SK-N-SH (cell line): ENCODE measurements around the gene PLOD2. TPM values are rescaled to one million over a fixed set of nuclear protein-coding genes. Genes with fewer than 3 reads are reported as not detected.

ENCODE experiments used
- CTCF ChIA-PET: fragments of 300-600, 350-600 bp; formaldehyde crosslinking; extraction: SDS; loops from one replicate; lab custom pipeline; 2021; lab: Yijun Ruan, JAX
- POLR2A ChIA-PET: fragments of 350-600 bp; sonication (Branson Sonifier 250); formaldehyde crosslinking; extraction: SDS; loops from one replicate; lab custom pipeline; 2020; ENCODE audit warnings: antibody characterized with exemption, inconsistent platforms; lab: Yijun Ruan, JAX
- DNase-seq: peaks from one replicate; pipeline ENCODE4 v3.0.0; 2012
- H2AFZ ChIP-seq: fragments of 200-600 bp; sonication (generic); 2 replicates; pipeline ENCODE4 v1.8.1; 2016; ENCODE audit warnings: antibody characterized with exemption, mild to moderate bottlenecking, low read depth
- H3F3A ChIP-seq: fragments of 200-600 bp; sonication (generic); replicated peaks from 2 replicates; pipeline ENCODE3; 2016; ENCODE audit warnings: antibody characterized with exemption, mild to moderate bottlenecking; ENCODE audit not compliant: insufficient read depth
- H3K27ac ChIP-seq, 2 experiments: fragments of 200-500 bp in 1 of 2; fragments of 200-600 bp in 1 of 2; sonication (Bioruptor generic) in 1 of 2; sonication (generic), shearing (Covaris generic) in 1 of 2; 2 replicates each; pipeline versions ENCODE4 v1.5.1 to v1.6.1; 2014 to 2016; ENCODE audit warnings: low read depth in 2 of 2, inconsistent platforms in 1 of 2, low read length in 1 of 2, mild to moderate bottlenecking in 1 of 2, mixed read lengths in 1 of 2
- H3K27me3 ChIP-seq: fragments of 200-600 bp; sonication (generic), shearing (Covaris generic); 2 replicates; pipeline ENCODE4 v1.6.1; 2016; ENCODE audit warnings: mixed run types; ENCODE audit not compliant: insufficient read depth
- H3K36me3 ChIP-seq, 2 experiments: fragments of 200-500 bp in 1 of 2; fragments of 200-600 bp in 1 of 2; sonication (Bioruptor generic) in 1 of 2; sonication (generic) in 1 of 2; replicated peaks in 1 of 2; 2 replicates each; pipeline versions ENCODE3 to v1.5.1; 2014 to 2016; ENCODE audit warnings: low read length in 1 of 2, mild to moderate bottlenecking in 1 of 2; ENCODE audit not compliant: insufficient read depth in 2 of 2, control insufficient read depth in 1 of 2
- H3K4me1 ChIP-seq, 2 experiments: fragments of 200-500 bp in 1 of 2; fragments of 200-600 bp in 1 of 2; sonication (Bioruptor generic) in 1 of 2; sonication (generic), shearing (Covaris generic) in 1 of 2; 2 replicates each; pipeline versions ENCODE4 v1.5.1 to v1.6.1; 2014 to 2016; ENCODE audit warnings: low read depth in 1 of 2, low read length in 1 of 2, mixed run types in 1 of 2; ENCODE audit not compliant: insufficient read depth in 2 of 2, control insufficient read depth in 1 of 2
- H3K4me2 ChIP-seq: fragments of 200-600 bp; sonication (generic), shearing (Covaris generic); 2 replicates; pipeline ENCODE4 v1.6.1; 2017; ENCODE audit warnings: mixed run types
- H3K4me3 ChIP-seq, 2 experiments: fragments of 200-500 bp in 1 of 2; fragments of 200-600 bp in 1 of 2; sonication (Bioruptor generic) in 1 of 2; sonication (generic), shearing (Covaris generic) in 1 of 2; 2 replicates each; pipeline versions ENCODE4 v1.5.1 to v1.8.1; 2014 to 2016; ENCODE audit warnings: low read depth in 2 of 2, inconsistent platforms in 1 of 2, low read length in 1 of 2, mild to moderate bottlenecking in 1 of 2, mixed read lengths in 1 of 2, moderate library complexity in 1 of 2
- H3K79me2 ChIP-seq: fragments of 200-600 bp; sonication (generic); 2 replicates; pipeline ENCODE4 v1.8.1; 2017; ENCODE audit warnings: mild to moderate bottlenecking; ENCODE audit not compliant: insufficient read depth
- H3K9ac ChIP-seq: fragments of 200-600 bp; sonication (generic); 2 replicates; pipeline ENCODE4 v1.6.1; 2017; ENCODE audit warnings: mixed run types
- H3K9me2 ChIP-seq: fragments of 200-600 bp; sonication (generic); 2 replicates; pipeline ENCODE4 v1.6.1; 2017; ENCODE audit warnings: mixed run types
- H3K9me3 ChIP-seq: fragments of 200-600 bp; sonication (generic); 2 replicates; pipeline ENCODE4 v1.6.1; 2017; ENCODE audit warnings: mixed run types, mild to moderate bottlenecking, moderate library complexity
- H4K20me1 ChIP-seq: fragments of 200-600 bp; sonication (generic); 2 replicates; pipeline ENCODE4 v1.6.1; 2017; ENCODE audit warnings: mild to moderate bottlenecking, mixed run types; ENCODE audit not compliant: insufficient read depth
- FOXJ3 ChIP-seq: sonication (generic); formaldehyde crosslinking; IDR thresholded peaks from 2 replicates; pipeline ENCODE4 v1.5.1; 2020; ENCODE audit warnings: mild to moderate bottlenecking, missing genetic modification reagents
- FOXM1 ChIP-seq: IDR thresholded peaks from 2 replicates; pipeline ENCODE4 v1.4.0; 2012; ENCODE audit warnings: low read depth, mild to moderate bottlenecking
- GABPA ChIP-seq: IDR thresholded peaks from 2 replicates; pipeline ENCODE4 v1.4.0; 2012; ENCODE audit warnings: low read depth, mild to moderate bottlenecking
- NFIC ChIP-seq: IDR thresholded peaks from 2 replicates; pipeline ENCODE4 v1.4.0; 2012; ENCODE audit warnings: borderline replicate concordance
- NRF1 ChIP-seq: IDR thresholded peaks from 2 replicates; pipeline ENCODE4 v1.6.1; 2012; ENCODE audit warnings: low read depth, mild to moderate bottlenecking, low read length
- PBX3 ChIP-seq: IDR thresholded peaks from 2 replicates; pipeline ENCODE4; 2012
- RCOR1 ChIP-seq: fragments of 150-350 bp; IDR thresholded peaks from 2 replicates; pipeline ENCODE4 v1.6.1; 2017; ENCODE audit warnings: antibody characterized with exemption, low read length
- RFX5 ChIP-seq: IDR thresholded peaks from 2 replicates; pipeline ENCODE4 v1.6.1; 2012; ENCODE audit warnings: mild to moderate bottlenecking, improper control_type of control experiment, low read length
- SIN3A ChIP-seq: IDR thresholded peaks from 2 replicates; pipeline ENCODE4 v1.6.1; 2012; ENCODE audit warnings: low read depth, mild to moderate bottlenecking, low read length, moderate library complexity, borderline replicate concordance
- TAF1 ChIP-seq: IDR thresholded peaks from 2 replicates; pipeline ENCODE4 v1.6.1; 2012; ENCODE audit warnings: low read depth, mild to moderate bottlenecking, low read length, moderate library complexity, borderline replicate concordance
- TCF12 ChIP-seq: IDR thresholded peaks from 2 replicates; pipeline ENCODE4 v1.4.0; 2012
- TEAD4 ChIP-seq: IDR thresholded peaks from 2 replicates; pipeline ENCODE4 v1.4.0; 2012; ENCODE audit warnings: mild to moderate bottlenecking, borderline replicate concordance; ENCODE audit not compliant: insufficient read depth
- USF2 ChIP-seq: fragments of 150-350 bp; IDR thresholded peaks from 2 replicates; pipeline ENCODE4 v1.6.1; 2017; ENCODE audit warnings: antibody characterized with exemption, low read length, low read depth, borderline replicate concordance
- ZBTB33 ChIP-seq: IDR thresholded peaks from 2 replicates; pipeline ENCODE4 v1.4.0; 2012; ENCODE audit warnings: low read depth, borderline replicate concordance
- WGBS: methylation state at CpG from one replicate; pipeline ENCODE4 v1.1.6; 2017; ENCODE audit warnings: low lambda C conversion rate; 5-methylcytosine and 5-hydroxymethylcytosine counted together
- polyA plus RNA-seq, 3 experiments: library from polyadenylated mRNA; depleted of rRNA; stranded (reverse); fragments of >200 nt; gene quantifications; 2 replicates each; pipeline ENCODE4 v1.2.3, GENCODE V29; 2012
- TF ChIP-seq, protein P1 (sequence below): fragments of 200-600 bp; sonication (generic); IDR thresholded peaks from 2 replicates; pipeline ENCODE4 v1.6.1; 2017; ENCODE audit warnings: antibody characterized with exemption, mild to moderate bottlenecking, moderate library complexity
- TF ChIP-seq, protein P2 (sequence below): IDR thresholded peaks from 2 replicates; pipeline ENCODE4 v1.6.1; 2012; ENCODE audit warnings: mild to moderate bottlenecking, low read depth, low read length, moderate library complexity

Gene PLOD2
- polyA plus RNA-seq, 1 of the 3 experiments (the other 2 are of a cell fraction), result 0.58 TPM

DNA sequence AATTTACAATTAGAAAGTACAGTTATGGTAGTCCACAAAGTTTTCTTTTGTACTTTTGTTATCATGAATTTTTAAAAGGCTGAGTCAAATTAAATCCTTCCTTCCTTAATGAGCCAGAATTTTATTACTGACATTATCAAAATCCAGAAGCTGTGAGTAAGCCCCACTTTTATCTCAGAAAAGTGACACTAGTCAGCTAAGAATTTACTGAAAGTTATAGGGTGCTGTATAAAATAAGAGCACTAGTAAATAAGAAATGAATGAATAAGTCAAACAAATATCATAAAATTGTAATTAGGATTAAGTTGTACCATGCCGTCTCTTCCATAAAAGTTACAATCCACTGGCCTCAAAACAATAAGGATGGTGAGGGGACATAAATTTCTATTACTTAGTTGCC lies 15.3 kb downstream of the PLOD2 start:
- H3K27ac ChIP-seq, result no peak overlapping the region

More for the DNA sequence above, 15.3 kb downstream of the PLOD2 start:
- POLR2A ChIA-PET, result no interaction called here
- H3K79me2 ChIP-seq, result no peaks in the 10 kb centered on the region
- H3K9ac ChIP-seq, result no peak overlapping the region
- H3K9me2 ChIP-seq, result no peaks in the 10 kb centered on the region; the same call in 1 of the 2 replicates
- H3K4me3 ChIP-seq, result no peak overlapping the region
- no peaks in the 10 kb centered on the region for H3K36me3 ChIP-seq
- CTCF ChIA-PET, result no interaction called here
- H3K9me3 ChIP-seq, result no peaks in the 10 kb centered on the region
- DNase-seq, result no peak
- H3F3A ChIP-seq, result no peaks in the 10 kb centered on the region
- TF ChIP-seq NFIC, result no peak
- TF ChIP-seq, protein P1, sequence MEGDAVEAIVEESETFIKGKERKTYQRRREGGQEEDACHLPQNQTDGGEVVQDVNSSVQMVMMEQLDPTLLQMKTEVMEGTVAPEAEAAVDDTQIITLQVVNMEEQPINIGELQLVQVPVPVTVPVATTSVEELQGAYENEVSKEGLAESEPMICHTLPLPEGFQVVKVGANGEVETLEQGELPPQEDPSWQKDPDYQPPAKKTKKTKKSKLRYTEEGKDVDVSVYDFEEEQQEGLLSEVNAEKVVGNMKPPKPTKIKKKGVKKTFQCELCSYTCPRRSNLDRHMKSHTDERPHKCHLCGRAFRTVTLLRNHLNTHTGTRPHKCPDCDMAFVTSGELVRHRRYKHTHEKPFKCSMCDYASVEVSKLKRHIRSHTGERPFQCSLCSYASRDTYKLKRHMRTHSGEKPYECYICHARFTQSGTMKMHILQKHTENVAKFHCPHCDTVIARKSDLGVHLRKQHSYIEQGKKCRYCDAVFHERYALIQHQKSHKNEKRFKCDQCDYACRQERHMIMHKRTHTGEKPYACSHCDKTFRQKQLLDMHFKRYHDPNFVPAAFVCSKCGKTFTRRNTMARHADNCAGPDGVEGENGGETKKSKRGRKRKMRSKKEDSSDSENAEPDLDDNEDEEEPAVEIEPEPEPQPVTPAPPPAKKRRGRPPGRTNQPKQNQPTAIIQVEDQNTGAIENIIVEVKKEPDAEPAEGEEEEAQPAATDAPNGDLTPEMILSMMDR, result no peak
- no peak for TF ChIP-seq PBX3
- TF ChIP-seq ZBTB33, result no peak
- no peak for TF ChIP-seq TCF12
- TF ChIP-seq SIN3A, result no peak
- TF ChIP-seq USF2, result no peak
- TF ChIP-seq RCOR1, result no peak
- TF ChIP-seq FOXM1, result no peak
- no peak for TF ChIP-seq TAF1
- TF ChIP-seq RFX5, result no peak
- TF ChIP-seq TEAD4, result no peak
- no peak for TF ChIP-seq GABPA
- no peak for TF ChIP-seq NRF1
- TF ChIP-seq, protein P2, sequence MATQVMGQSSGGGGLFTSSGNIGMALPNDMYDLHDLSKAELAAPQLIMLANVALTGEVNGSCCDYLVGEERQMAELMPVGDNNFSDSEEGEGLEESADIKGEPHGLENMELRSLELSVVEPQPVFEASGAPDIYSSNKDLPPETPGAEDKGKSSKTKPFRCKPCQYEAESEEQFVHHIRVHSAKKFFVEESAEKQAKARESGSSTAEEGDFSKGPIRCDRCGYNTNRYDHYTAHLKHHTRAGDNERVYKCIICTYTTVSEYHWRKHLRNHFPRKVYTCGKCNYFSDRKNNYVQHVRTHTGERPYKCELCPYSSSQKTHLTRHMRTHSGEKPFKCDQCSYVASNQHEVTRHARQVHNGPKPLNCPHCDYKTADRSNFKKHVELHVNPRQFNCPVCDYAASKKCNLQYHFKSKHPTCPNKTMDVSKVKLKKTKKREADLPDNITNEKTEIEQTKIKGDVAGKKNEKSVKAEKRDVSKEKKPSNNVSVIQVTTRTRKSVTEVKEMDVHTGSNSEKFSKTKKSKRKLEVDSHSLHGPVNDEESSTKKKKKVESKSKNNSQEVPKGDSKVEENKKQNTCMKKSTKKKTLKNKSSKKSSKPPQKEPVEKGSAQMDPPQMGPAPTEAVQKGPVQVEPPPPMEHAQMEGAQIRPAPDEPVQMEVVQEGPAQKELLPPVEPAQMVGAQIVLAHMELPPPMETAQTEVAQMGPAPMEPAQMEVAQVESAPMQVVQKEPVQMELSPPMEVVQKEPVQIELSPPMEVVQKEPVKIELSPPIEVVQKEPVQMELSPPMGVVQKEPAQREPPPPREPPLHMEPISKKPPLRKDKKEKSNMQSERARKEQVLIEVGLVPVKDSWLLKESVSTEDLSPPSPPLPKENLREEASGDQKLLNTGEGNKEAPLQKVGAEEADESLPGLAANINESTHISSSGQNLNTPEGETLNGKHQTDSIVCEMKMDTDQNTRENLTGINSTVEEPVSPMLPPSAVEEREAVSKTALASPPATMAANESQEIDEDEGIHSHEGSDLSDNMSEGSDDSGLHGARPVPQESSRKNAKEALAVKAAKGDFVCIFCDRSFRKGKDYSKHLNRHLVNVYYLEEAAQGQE, result no peak
- TF ChIP-seq FOXJ3, result no peak
- H3K4me1 ChIP-seq, result no peaks in the 10 kb centered on the region
- WGBS, result 18% methylated on average over 1 of the region's 1 CpG
- no peak overlapping the region for H3K4me2 ChIP-seq
- H4K20me1 ChIP-seq, result no peaks in the 10 kb centered on the region
- H2AFZ ChIP-seq, result no peak overlapping the region
- peaks cover 11% of the 10 kb centered on the region; the same call in 1 of the 2 replicates for H3K27me3 ChIP-seq
